Osteoblast (primary cell): Measurements from ENCODE around the gene C1orf141. TPM values are rescaled to one million over a fixed set of nuclear protein-coding genes. Genes with fewer than 3 reads are reported as not detected.

Experiments used
- small RNA-seq: library from RNA; depleted of rRNA; stranded (forward); fragments of <200 nt; gene quantifications from one replicate; pipeline ENCODE3, GENCODE V24; 2012
- total RNA-seq: library from RNA; depleted of rRNA; stranded (reverse); fragments of >200 nt; gene quantifications from 2 replicates; pipeline ENCODE4 v1.2.3, GENCODE V29; 2012

C1orf141 gene
- total RNA-seq, 1 donor, result not detected

Small RNAs within 50 kb of the gene (small RNA-seq; reads per million reads assigned to genes)
- gene RF00322, result not detected

Other genes starting within 250 kb of the C1orf141 start
- 12.7 and 15.0 TPM in 2 replicates for gene DNAI4, start 210.1 kb downstream of the C1orf141 start, total RNA-seq
- 53.2 and 58.0 TPM in 2 replicates for gene MIER1, start 210.0 kb downstream of the C1orf141 start, total RNA-seq
- gene SLC35D1, start 80.8 kb downstream of the C1orf141 start, total RNA-seq, result 13.0 and 13.8 TPM in 2 replicates
- gene IL23R, start 31.5 kb upstream of the C1orf141 start, total RNA-seq, result not detected in 2 replicates
- not detected in 2 replicates for gene IL12RB2, start 172.9 kb upstream of the C1orf141 start, total RNA-seq